ENCODE results near the gene ARHGAP32. TPM values are rescaled to one million over a fixed set of nuclear protein-coding genes. Genes with fewer than 3 reads are reported as not detected.

ARHGAP32 gene
- total RNA-seq, 1 donor from 2014 or later = 41.4 TPM

DNA sequence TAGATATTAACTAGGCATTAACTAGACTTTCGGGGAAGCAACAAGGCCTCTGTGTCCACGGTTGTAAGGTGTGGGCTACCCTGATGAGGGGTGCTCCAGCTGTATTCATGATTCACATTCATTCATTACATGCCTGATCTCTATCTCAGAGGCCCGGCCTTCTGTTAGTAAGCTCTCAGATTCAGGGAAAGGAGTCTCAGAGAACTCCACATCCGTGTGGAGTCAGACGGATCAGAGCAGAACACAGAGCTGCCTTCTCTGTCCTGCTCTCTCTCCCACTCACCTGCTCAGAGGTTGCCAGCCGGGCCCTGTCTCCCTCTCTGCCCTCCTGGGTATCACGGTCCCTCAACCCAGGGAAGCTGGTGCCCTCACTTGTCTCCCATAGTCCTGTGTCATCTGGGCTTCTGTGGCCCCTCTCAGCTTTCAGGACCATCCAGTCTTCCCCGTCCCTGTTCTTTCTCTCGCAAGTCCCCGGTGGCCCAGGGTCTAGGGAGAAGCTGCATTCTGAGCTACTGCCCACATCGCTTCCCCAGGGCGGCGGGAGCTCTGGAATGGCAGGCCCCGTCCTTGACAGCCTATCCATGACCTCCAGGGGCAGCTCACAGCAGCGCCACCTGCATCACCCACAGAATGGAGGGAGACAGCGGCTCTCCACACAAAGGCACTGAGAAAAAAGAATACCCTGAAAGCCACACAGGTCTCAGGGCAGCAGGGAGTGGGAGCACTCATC lies 253.8 kb downstream of the ARHGAP32 start:
- TF ChIP-seq, protein P1, sequence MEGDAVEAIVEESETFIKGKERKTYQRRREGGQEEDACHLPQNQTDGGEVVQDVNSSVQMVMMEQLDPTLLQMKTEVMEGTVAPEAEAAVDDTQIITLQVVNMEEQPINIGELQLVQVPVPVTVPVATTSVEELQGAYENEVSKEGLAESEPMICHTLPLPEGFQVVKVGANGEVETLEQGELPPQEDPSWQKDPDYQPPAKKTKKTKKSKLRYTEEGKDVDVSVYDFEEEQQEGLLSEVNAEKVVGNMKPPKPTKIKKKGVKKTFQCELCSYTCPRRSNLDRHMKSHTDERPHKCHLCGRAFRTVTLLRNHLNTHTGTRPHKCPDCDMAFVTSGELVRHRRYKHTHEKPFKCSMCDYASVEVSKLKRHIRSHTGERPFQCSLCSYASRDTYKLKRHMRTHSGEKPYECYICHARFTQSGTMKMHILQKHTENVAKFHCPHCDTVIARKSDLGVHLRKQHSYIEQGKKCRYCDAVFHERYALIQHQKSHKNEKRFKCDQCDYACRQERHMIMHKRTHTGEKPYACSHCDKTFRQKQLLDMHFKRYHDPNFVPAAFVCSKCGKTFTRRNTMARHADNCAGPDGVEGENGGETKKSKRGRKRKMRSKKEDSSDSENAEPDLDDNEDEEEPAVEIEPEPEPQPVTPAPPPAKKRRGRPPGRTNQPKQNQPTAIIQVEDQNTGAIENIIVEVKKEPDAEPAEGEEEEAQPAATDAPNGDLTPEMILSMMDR (IDR thresholded peaks at IDR 0.05; ENCODE audit: unreplicated experiment) = no peak
- Mint-ChIP-seq H3K27ac (no peak overlapping the region), H3K4me1 (peaks cover 5% of the 10 kb centered on the region), H3K36me3 (no peaks in the 10 kb centered on the region), H3K4me3 (no peak overlapping the region), H3K9me3 (peaks cover 4% of the 10 kb centered on the region), H3K27me3 (ENCODE audit: low read depth) (no peaks in the 10 kb centered on the region)
- DNase-seq (ENCODE audit: low spot score in 2 of 2, unreplicated experiment in 2 of 2) = no peak

DNA sequence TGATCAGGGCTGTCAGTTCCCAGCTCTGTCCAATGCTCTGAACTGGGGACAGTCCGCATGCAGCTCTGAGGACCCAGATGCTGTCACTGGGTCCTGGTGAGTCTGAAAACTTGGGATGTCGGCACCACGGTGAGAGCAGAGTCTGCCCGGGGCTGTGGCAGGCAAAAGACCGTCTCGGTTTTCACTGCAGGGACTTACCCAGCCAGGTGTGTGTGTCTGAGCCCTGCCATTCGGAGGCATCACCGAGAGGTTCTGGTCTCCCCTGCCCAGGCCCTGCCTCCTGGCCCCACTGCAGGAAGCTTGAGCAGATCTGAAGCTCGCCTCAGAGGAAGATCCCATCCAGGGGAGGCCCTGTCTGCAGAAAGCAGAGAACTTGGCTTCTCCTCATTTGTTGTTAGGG lies 254.6 kb downstream of the ARHGAP32 start:
- Mint-ChIP-seq H3K4me3 (no peak overlapping the region), H3K27me3 (ENCODE audit: low read depth) (no peaks in the 10 kb centered on the region), H3K27ac (no peak overlapping the region), H3K36me3 (no peaks in the 10 kb centered on the region), H3K4me1 (peaks cover 5% of the 10 kb centered on the region), H3K9me3 (peaks cover 4% of the 10 kb centered on the region)
- TF ChIP-seq, protein P1 (IDR thresholded peaks at IDR 0.05; ENCODE audit: unreplicated experiment) = no peak
- no peak for DNase-seq (ENCODE audit: low spot score in 2 of 2, unreplicated experiment in 2 of 2)

DNA sequence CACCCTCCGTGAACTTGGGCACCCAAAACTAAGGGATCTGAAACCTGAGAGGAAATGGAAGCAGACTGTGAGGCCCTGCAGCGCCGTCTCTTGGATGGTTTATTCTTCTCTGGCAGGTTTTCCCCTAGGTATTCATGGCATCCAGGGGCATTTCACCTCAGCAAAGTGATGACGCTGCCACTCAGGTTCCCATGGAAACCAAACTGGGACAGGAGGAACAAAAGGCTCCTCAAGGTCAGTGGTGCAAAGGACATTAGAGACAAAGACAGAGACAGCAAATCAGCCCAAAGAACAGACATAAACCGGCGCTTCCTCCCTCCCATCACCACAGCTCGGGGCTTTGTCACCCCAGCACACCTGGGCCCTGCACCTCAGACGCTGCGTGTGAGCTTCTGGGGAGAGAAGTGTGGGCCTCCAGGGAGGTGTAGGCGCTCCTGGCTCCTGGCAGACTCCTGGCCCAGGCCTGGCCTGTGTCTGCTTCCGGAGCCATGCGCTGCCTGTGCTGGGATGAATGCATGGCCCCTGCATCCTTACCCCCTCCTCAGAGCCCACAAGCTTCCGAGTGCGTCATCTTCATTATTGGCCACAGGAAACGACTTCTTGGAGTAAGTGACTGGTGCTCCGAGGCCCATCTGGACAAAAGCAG lies 255.4 kb downstream of the ARHGAP32 start:
- H3K36me3 Mint-ChIP-seq = no peaks in the 10 kb centered on the region
- no peak overlapping the region for H3K4me3 Mint-ChIP-seq
- TF ChIP-seq, protein P1 (IDR thresholded peaks at IDR 0.05; ENCODE audit: unreplicated experiment) = no peak
- peak overlapping the region; percentile 47 for H3K27ac Mint-ChIP-seq
- no peaks in the 10 kb centered on the region for H3K27me3 Mint-ChIP-seq (ENCODE audit: low read depth)
- H3K9me3 Mint-ChIP-seq = peaks cover 4% of the 10 kb centered on the region
- H3K4me1 Mint-ChIP-seq = peaks cover 7% of the 10 kb centered on the region
- no peak for DNase-seq (ENCODE audit: low spot score in 2 of 2, unreplicated experiment in 2 of 2)

DNA sequence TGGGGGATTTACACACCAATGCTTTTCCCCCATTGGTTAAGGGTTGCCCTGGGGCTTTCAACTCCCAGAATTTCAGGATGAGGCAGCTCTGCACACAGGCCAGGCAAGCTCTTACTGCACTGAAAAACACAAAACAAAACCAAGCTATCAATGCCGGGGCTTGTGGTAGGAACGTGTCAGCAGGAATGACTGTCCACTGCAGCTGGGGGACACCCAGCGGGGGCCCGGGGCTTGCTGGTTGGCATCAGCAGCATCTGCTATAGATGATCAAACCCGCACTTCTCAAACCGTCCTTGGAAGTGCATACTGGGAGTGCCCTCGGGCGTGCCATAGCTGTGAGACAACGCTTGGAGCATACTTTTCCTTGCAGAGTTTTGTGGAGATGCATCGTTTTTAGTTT lies 257.2 kb downstream of the ARHGAP32 start:
- Mint-ChIP-seq H3K36me3 (no peaks in the 10 kb centered on the region), H3K9me3 (peaks cover 4% of the 10 kb centered on the region), H3K27me3 (ENCODE audit: low read depth) (no peaks in the 10 kb centered on the region), H3K4me3 (no peak overlapping the region), H3K4me1 (peaks cover 12% of the 10 kb centered on the region), H3K27ac (no peak overlapping the region)
- TF ChIP-seq, protein P1 (IDR thresholded peaks at IDR 0.05; ENCODE audit: unreplicated experiment) = no peak
- DNase-seq (ENCODE audit: low spot score in 2 of 2, unreplicated experiment in 2 of 2) = no peak

DNA sequence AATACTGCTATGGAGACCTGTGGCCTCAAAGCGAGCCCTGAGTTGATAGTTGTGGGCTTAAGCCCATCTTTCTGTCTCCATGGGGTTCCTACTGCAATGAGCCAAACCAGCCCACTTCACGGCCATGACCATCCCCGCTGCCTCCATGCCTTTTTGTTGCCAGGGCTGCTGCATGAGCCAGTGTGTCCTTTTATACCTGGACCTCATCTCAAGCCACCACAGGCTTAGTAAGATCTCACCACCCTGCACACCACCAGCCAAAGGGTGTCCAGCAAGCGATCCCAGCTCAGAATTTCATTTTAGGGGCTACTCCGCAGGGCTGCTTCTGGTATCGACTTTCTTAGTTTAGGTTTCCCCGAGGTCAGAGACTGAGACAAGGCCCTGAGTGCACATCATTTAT lies 257.8 kb downstream of the ARHGAP32 start:
- no peaks in the 10 kb centered on the region for H3K36me3 Mint-ChIP-seq
- no peak overlapping the region for H3K4me3 Mint-ChIP-seq
- TF ChIP-seq, protein P1 (IDR thresholded peaks at IDR 0.05; ENCODE audit: unreplicated experiment) = no peak
- no peak for DNase-seq (ENCODE audit: low spot score in 2 of 2, unreplicated experiment in 2 of 2)
- H3K9me3 Mint-ChIP-seq = peaks cover 4% of the 10 kb centered on the region
- no peaks in the 10 kb centered on the region for H3K27me3 Mint-ChIP-seq (ENCODE audit: low read depth)
- peaks cover 18% of the 10 kb centered on the region for H3K4me1 Mint-ChIP-seq
- no peak overlapping the region for H3K27ac Mint-ChIP-seq

Measured in mesothelial cell of epicardium (in vitro differentiated cells).